ENCODE measurements around the gene C2orf68. TPM values are rescaled to one million over a fixed set of nuclear protein-coding genes. Genes with fewer than 3 reads are reported as not detected.
A peak's percentile ranks its signal among the peaks of the same experiment; 100 is the strongest.

C2orf68 gene
- total and polyA plus RNA-seq, 2 donors (not counting 1 experiment from before 2014, with no cell fraction given) = 30.5 to 82.4 TPM

DNA sequence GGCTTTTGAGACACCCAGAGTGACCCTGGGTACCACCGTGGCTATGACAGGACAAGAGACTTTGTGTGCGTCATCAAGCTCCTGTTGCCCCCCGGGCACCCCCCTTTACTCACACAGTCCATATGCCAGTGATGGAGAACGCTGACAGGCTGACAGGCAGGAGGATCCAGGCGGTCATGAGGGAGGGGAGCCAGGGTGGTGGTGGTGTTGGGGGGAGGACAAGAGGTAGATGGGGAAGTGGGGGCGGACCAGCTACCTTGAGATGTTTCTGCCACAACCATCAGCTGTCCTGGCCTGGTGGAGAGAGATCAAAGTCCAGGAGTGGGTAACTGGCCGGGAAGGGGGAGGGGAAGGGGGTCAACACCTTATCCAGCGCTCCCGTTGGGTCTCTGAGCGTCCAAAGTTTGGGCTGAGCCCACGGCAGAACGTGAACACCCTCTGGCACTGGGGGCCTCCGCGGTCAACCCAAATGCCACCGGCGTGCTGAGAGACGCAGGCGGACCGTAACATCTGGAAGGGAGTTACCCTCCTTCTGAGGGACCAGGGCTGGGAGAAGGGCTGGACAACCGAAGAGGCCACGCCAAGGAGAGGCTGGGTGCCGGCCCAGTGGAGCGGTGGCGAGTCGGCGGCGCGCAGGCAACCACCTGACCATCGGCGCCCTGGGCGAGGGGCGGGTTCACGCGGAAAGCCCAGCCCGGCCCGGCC lies 9.9 kb downstream of the C2orf68 start:
- H3K4me3 ChIP-seq (ENCODE audit: control extremely low read depth in 1 of 5, extremely low read depth in 1 of 5, insufficient read depth in 1 of 5, low read depth in 2 of 5, low read length in 4 of 5) = peak overlapping the region; percentile 27 to 92 (median 74)
- POLR2A ChIA-PET = interaction anchor here (0.6 to 1.9 kb wide), 6 partner anchors 10 to 184 kb away, joined by 3 to 11 read pairs (median 5); partner anchors contain the start of genes C2orf68, GGCX, MAT2A and SH2D6
- H3K27ac Mint-ChIP-seq = peak overlapping the region; percentile 89

More for the DNA sequence above, 9.9 kb downstream of the C2orf68 start:
- peaks cover 0 to 27% of the 10 kb centered on the region in 2 experiments for H3K36me3 ChIP-seq (replicated peaks in 1 of 2; ENCODE audit: control extremely low read depth in 1 of 2, control insufficient read depth in 1 of 2, extremely low read depth in 1 of 2, insufficient read depth in 2 of 2, low read length in 1 of 2)
- Mint-ChIP-seq H3K9me3 (ENCODE audit: insufficient read depth) (no peaks in the 10 kb centered on the region), H3K27me3 (no peaks in the 10 kb centered on the region), H3K4me1 (peaks cover 30% of the 10 kb centered on the region), H3K4me3 (peak overlapping the region; percentile 90)
- H3K27me3 ChIP-seq (replicated peaks in 1 of 4; ENCODE audit: control extremely low read depth in 1 of 4, control insufficient read depth in 3 of 4, insufficient read depth in 4 of 4, low read length in 3 of 4) = no peaks in the 10 kb centered on the region
- TF ChIP-seq EZH2 (IDR thresholded peaks at IDR 0.05; ENCODE audit: borderline replicate concordance, insufficient read depth, low read depth, low read length, poor library complexity, severe bottlenecking) = no peak
- TF ChIP-seq, protein P1, sequence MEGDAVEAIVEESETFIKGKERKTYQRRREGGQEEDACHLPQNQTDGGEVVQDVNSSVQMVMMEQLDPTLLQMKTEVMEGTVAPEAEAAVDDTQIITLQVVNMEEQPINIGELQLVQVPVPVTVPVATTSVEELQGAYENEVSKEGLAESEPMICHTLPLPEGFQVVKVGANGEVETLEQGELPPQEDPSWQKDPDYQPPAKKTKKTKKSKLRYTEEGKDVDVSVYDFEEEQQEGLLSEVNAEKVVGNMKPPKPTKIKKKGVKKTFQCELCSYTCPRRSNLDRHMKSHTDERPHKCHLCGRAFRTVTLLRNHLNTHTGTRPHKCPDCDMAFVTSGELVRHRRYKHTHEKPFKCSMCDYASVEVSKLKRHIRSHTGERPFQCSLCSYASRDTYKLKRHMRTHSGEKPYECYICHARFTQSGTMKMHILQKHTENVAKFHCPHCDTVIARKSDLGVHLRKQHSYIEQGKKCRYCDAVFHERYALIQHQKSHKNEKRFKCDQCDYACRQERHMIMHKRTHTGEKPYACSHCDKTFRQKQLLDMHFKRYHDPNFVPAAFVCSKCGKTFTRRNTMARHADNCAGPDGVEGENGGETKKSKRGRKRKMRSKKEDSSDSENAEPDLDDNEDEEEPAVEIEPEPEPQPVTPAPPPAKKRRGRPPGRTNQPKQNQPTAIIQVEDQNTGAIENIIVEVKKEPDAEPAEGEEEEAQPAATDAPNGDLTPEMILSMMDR (IDR thresholded peaks at IDR 0.05) = no peak
- peaks cover 17 to 27% of the 10 kb centered on the region in 2 donors for H3K4me1 ChIP-seq (ENCODE audit: control insufficient read depth in 2 of 2, insufficient read depth in 2 of 2, low read length in 2 of 2)
- H3K27ac ChIP-seq (ENCODE audit: low read length in 2 of 2) = peak overlapping the region in 1 of 2 donors; percentile 74
- intact Hi-C loops (cut with micrococcal nuclease) = loop anchor here (1.0 to 5.0 kb wide), 7 partner anchors 10 to 210 kb away; partner anchors contain the start of genes C2orf68, GGCX, MAT2A and USP39
- H3K9ac ChIP-seq (ENCODE audit: low read length) = peak overlapping the region; percentile 71
- peaks cover 17% of the 10 kb centered on the region for H4K20me1 ChIP-seq (ENCODE audit: control insufficient read depth, insufficient read depth, low read length, poor library complexity, severe bottlenecking)
- peak overlapping the region; percentile 80 for H3K4me2 ChIP-seq (replicated peaks; ENCODE audit: low read depth, low read length, poor library complexity, severe bottlenecking)
- no peaks in the 10 kb centered on the region for H3K9me3 ChIP-seq (ENCODE audit: control extremely low read depth in 1 of 3, control insufficient read depth in 2 of 3, insufficient read depth in 1 of 3, low read length in 2 of 3)
- CTCF ChIA-PET = interaction anchor here (1.1 to 1.7 kb wide), 4 partner anchors 10 to 58 kb away, joined by 3 to 4 read pairs (median 3); no protein-coding TSS in a partner anchor
- WGBS (ENCODE audit: insufficient coverage) = 8% methylated on average over 34 of the region's 36 CpGs
- DNase-seq (no peak), ATAC-seq (ENCODE audit: low read depth) (peak; percentile 34)
- peaks cover 23% of the 10 kb centered on the region for H3K79me2 ChIP-seq (ENCODE audit: control insufficient read depth, insufficient read depth, low read length)
- peak overlapping the region; percentile 84 for H2AFZ ChIP-seq (ENCODE audit: insufficient read depth, low read depth, low read length, poor library complexity, severe bottlenecking)

Measured in B cell (primary cell).